GM18909 (cell line): ENCODE measurements around the gene FAM229B.
"Not testable (repeated sequence)": the region's sequence is repeated elsewhere in the genome, so short reads cannot be mapped to it uniquely, and the experiment has no call there.

ENCODE experiments used
- ATAC-seq: cut with Tn5 transposase; IDR thresholded peaks from one replicate; pipeline ENCODE4 v1.9.1; 2021; ENCODE audit warnings: mild to moderate bottlenecking; ENCODE audit not compliant: unreplicated experiment, poor library complexity

FAM229B gene

GRCh38 chr6:112087136-112087911 is at the start of gene FAM229B, which contains the start of gene TUBE1:
FAM229B (plus strand) TSS chr6:112087591; CDS start chr6:112099284, 11,693 bp downstream.
TUBE1 (minus strand) TSS chr6:112087482; CDS start chr6:112087434, 48 bp downstream.
- ATAC-seq = peak; percentile 98

- no peak for ATAC-seq
These were observed 49.6 kb upstream of the FAM229B start for GRCh38 chr6:112037783-112038216.

GRCh38 chr6:112038268-112038667 is 49.1 kb upstream of the FAM229B start:
- ATAC-seq = no peak

GRCh38 chr6:112038756-112039430 is 48.5 kb upstream of the FAM229B start:
- ATAC-seq = no peak

- no peak for ATAC-seq
These were observed 48.0 kb upstream of the FAM229B start for GRCh38 chr6:112039431-112039770.

GRCh38 chr6:112040956-112041355 is 46.4 kb upstream of the FAM229B start:
- no peak for ATAC-seq

GRCh38 chr6:112041535-112041934 is 45.9 kb upstream of the FAM229B start:
- ATAC-seq = no peak

- peak; percentile 94 for ATAC-seq
These were observed 44.1 kb upstream of the FAM229B start for GRCh38 chr6:112043032-112044007.

- ATAC-seq = no peak
These were observed 43.2 kb upstream of the FAM229B start for GRCh38 chr6:112044196-112044595.

GRCh38 chr6:112044856-112045255 is 42.5 kb upstream of the FAM229B start:
- no peak for ATAC-seq

GRCh38 chr6:112047523-112047922 is 39.9 kb upstream of the FAM229B start:
- not testable (repeated sequence) for ATAC-seq

GRCh38 chr6:112049026-112049799 is 38.2 kb upstream of the FAM229B start:
- ATAC-seq = no peak

- no peak for ATAC-seq
These were observed 37.4 kb upstream of the FAM229B start for GRCh38 chr6:112049996-112050395.

- no peak for ATAC-seq
These were observed 37.0 kb upstream of the FAM229B start for GRCh38 chr6:112050429-112050828.

- not testable (repeated sequence) for ATAC-seq
These were observed 36.1 kb upstream of the FAM229B start for GRCh38 chr6:112051251-112051740.

- ATAC-seq = no peak
These were observed 33.4 kb upstream of the FAM229B start, which contains the start of gene CCN6 for GRCh38 chr6:112054001-112054400. CCN6 (plus strand) TSS chr6:112054104; CDS start chr6:112054358, 254 bp downstream.

GRCh38 chr6:112054555-112055190 is 32.7 kb upstream of the FAM229B start:
- no peak for ATAC-seq

GRCh38 chr6:112058243-112059032 is 29.0 kb upstream of the FAM229B start:
- no peak for ATAC-seq
